Aorta (tissue), 5 donors: ENCODE results near the gene EMP1. TPM values are rescaled to one million over a fixed set of nuclear protein-coding genes. Genes with fewer than 3 reads are reported as not detected.

Source experiments
- ATAC-seq: fragments of 200-7000 bp; cut with Tn5 transposase; one replicate; pipeline ENCODE4 v1.9.1; 2022; ENCODE audit warnings: moderate library complexity; ENCODE audit not compliant: low FRiP score
- DNase-seq, 2 donors: peaks; one replicate each; pipeline ENCODE4 v3.0.0-alpha.2; 2020
- H3K27ac ChIP-seq, 2 donors: one replicate each; pipeline ENCODE4 v1.5.1; 2013; ENCODE audit warnings: low read length in 2 of 2, mild to moderate bottlenecking in 2 of 2, moderate library complexity in 2 of 2, control low read depth in 1 of 2, inconsistent platforms in 1 of 2, low read depth in 1 of 2
- H3K27me3 ChIP-seq, 2 donors: one replicate each; pipeline ENCODE4 v1.6.1; 2013; ENCODE audit warnings: control low read depth in 1 of 2, low read length in 1 of 2, mild to moderate bottlenecking in 1 of 2, moderate library complexity in 1 of 2; ENCODE audit not compliant: insufficient read depth in 2 of 2, control insufficient read depth in 1 of 2
- H3K36me3 ChIP-seq, 2 donors: one replicate each; pipeline ENCODE4 v1.6.1; 2013; ENCODE audit warnings: control low read depth in 1 of 2, low read length in 1 of 2, mild to moderate bottlenecking in 1 of 2; ENCODE audit not compliant: insufficient read depth in 2 of 2, control insufficient read depth in 1 of 2
- H3K4me1 ChIP-seq, 2 donors: one replicate each; pipeline ENCODE4 v1.6.1; 2013; ENCODE audit warnings: low read length in 2 of 2, control low read depth in 1 of 2, mild to moderate bottlenecking in 1 of 2, moderate library complexity in 1 of 2; ENCODE audit not compliant: insufficient read depth in 2 of 2, control insufficient read depth in 1 of 2
- H3K4me3 ChIP-seq, 2 donors: one replicate each; pipeline ENCODE4 v1.5.1; 2013; ENCODE audit warnings: low read length in 2 of 2, control low read depth in 1 of 2, mild to moderate bottlenecking in 1 of 2
- H3K9me3 ChIP-seq: one replicate; pipeline ENCODE4 v1.6.1; 2013; ENCODE audit warnings: mild to moderate bottlenecking, low read length; ENCODE audit not compliant: control insufficient read depth
- WGBS, 2 donors: extraction: QIAGEN DNeasy Blood & Tissue Kit; methylation state at CpG; one replicate each; pipeline ENCODE4 v1.1.7; 2013; 5-methylcytosine and 5-hydroxymethylcytosine counted together
- intact Hi-C, 2 donors: fragments of 100-400 bp; cut with DNase I; formaldehyde crosslinking; loops; one replicate each; pipeline versions ENCODE4 v1.14.2 to v1.15.0; 2022
- polyA plus RNA-seq, 2 donors: library from polyadenylated mRNA; stranded (reverse); fragments of 200-250 nt; gene quantifications; one replicate each; pipeline ENCODE4 v1.2.3, GENCODE V29; 2013
- total RNA-seq, 2 donors: library from RNA; stranded (reverse); fragmentation: NEBNext Ultra II Directional; extraction: Animal tissue kit (Norgen Biotek cat#: 25700); gene quantifications; one replicate each; pipeline ENCODE4 v1.2.1, GENCODE V29; 2021
- donor health status: healthy with polysubstance abuse.
- donor health status: Bipolar disorder and iron deficiency.
- donor health status: DM: no; HTN: no; CAD: no.
- donor health status: DM: no; HTN: no; CAD: no.
- donor health status: DM: yes; HTN: yes; CAD: no.

The EMP1 gene
- total and polyA plus RNA-seq, 4 donors, result 32.6 to 594 (median 316) TPM

DNA sequence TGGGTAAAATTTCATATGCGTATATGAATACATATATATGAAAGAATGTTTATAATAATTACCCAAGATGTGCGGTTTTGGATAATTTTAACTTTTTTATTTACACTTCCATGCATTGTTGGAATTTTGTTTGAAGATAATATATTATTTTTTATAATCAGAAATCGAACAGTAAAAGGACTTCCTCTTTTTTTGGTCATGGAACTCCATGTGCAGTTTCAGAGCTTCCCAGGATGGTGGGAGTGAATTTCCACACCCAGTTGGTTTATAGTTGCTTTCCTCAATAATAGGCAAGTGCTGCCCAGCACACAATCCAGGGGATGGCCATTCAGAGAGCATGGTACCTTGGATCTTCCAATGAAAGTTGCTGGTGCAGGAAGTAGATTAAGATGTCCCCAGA, 6.3 kb upstream of the EMP1 start:
- H3K4me3 ChIP-seq, result no peak overlapping the region
- H3K4me1 ChIP-seq, result no peaks in the 10 kb centered on the region
- DNase-seq, result no peak
- no peak for ATAC-seq
- no peak overlapping the region for H3K27ac ChIP-seq
- 57 to 61% methylated on average over 3 of the region's 3 CpGs for WGBS, 2 donors
- no peaks in the 10 kb centered on the region for H3K9me3 ChIP-seq
- no peaks in the 10 kb centered on the region for H3K27me3 ChIP-seq
- intact Hi-C loops, result no loop called here
- no peaks in the 10 kb centered on the region for H3K36me3 ChIP-seq

DNA sequence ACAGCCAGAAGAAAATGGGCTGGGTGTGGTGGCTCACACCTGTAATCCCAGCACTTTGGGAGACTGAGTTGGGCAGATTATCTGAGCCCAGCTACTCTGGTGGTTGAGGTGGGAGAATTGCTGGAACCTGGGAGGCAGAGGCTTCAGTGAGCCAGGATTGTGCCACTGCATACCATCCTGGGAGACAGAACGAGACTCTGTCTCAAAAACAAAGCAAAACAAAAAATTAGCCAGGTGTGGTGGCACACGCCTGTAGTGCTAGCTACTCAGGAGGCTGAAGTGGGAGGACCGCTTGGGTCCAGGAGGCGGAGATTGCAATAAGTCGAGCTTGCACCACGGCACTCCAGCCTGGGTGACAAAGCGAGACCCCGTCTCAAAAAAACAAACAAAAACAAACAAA, 3.8 kb upstream of the EMP1 start:
- Histone ChIP-seq H3K27ac (no peak overlapping the region), H3K4me1 (peaks cover 0 to 3% of the 10 kb centered on the region in 2 donors), H3K36me3 (no peaks in the 10 kb centered on the region), H3K9me3 (no peaks in the 10 kb centered on the region), H3K27me3 (no peaks in the 10 kb centered on the region), H3K4me3 (no peak overlapping the region)
- intact Hi-C loops, result no loop called here
- no peak for DNase-seq
- WGBS, 2 donors, result 80 to 89% methylated on average over 8 of the region's 8 CpGs
- ATAC-seq, result no peak

DNA sequence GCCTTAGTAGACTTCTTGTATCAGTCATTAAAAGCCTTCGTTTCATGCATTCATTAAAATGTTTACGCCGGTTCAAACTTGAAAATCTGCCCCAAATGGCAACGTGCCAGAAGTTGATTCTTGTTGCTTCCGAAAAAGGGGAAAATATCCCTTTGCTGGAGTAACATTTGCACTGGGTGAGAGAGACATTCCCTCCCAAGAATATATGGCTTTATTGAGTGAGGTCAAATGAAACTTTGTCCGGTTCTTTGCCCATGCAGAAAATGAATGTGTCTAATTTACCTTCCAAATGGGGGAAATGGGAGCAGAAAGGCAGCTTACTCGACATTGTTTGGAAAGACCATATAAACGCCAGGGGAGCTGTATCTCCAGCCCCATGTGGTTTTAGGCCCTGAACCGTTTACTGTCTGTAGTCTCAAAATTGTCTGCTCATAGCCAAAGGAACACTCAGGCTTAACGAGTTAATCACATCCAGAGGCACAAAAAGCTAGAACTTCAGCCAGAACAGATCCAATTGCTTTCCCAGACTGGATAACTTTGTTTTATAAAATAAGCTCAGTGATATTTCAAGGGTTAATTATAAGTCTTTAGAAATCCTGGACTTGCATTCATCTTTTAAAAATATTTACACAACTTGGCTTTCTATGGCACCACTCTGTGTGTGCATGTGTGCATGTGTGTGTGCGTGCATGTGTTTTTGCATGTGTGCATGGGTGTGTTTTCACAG, 2.9 kb upstream of the EMP1 start:
- DNase-seq (no peak), ATAC-seq (no peak)
- intact Hi-C loops, result no loop called here
- Histone ChIP-seq H3K36me3 (no peaks in the 10 kb centered on the region), H3K27me3 (no peaks in the 10 kb centered on the region), H3K4me3 (no peak overlapping the region), H3K4me1 (peaks cover 0 to 3% of the 10 kb centered on the region in 2 donors), H3K9me3 (no peaks in the 10 kb centered on the region), H3K27ac (no peak overlapping the region)
- 88 to 89% methylated on average over 11 of the region's 11 CpGs for WGBS, 2 donors

DNA sequence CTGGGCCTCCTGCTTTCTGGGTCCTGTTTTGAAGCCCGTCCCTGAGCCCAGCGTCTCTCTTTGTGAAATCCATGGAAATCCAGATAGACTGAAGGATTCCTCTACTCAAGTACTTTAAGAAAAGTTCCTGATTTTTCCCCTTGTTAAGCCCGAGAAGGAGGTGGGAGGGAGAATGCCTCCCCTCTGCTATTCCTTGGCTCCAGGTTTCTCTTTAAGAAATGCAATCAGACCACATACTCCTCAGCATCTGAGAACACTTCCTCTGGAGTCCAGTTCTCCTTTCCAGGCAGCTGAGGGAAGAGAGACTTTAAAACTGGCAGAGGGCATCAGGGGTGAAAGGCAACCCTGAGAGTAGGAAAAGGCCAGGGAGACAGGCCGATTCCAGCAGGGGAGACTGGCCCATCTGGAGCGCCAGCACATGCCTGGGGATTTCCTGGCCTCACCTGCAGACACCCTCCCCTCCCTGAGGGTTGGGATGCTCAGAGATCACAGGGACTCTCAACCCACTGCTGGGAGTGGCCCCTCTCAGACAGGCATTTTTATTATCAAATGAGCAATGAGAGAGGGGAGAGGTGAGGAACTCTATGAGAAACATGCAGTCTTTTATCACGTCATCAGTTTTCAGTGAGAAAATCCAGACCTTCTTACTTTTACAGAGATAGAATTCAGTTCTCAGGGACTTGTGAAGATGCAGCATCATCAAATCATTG, 2.0 kb upstream of the EMP1 start:
- intact Hi-C loops, result loop anchor here in 1 of 2 donors (5.0 kb wide), 1 partner anchor 97 kb away; no protein-coding TSS in a partner anchor
- DNase-seq, result no peak
- peaks cover 0 to 3% of the 10 kb centered on the region in 2 donors for H3K4me1 ChIP-seq
- no peak for ATAC-seq
- no peaks in the 10 kb centered on the region for H3K9me3 ChIP-seq
- no peak overlapping the region for H3K4me3 ChIP-seq
- WGBS, 2 donors, result 75 to 76% methylated on average over 6 of the region's 6 CpGs
- no peak overlapping the region for H3K27ac ChIP-seq
- H3K27me3 ChIP-seq, result no peaks in the 10 kb centered on the region
- H3K36me3 ChIP-seq, result no peaks in the 10 kb centered on the region

DNA sequence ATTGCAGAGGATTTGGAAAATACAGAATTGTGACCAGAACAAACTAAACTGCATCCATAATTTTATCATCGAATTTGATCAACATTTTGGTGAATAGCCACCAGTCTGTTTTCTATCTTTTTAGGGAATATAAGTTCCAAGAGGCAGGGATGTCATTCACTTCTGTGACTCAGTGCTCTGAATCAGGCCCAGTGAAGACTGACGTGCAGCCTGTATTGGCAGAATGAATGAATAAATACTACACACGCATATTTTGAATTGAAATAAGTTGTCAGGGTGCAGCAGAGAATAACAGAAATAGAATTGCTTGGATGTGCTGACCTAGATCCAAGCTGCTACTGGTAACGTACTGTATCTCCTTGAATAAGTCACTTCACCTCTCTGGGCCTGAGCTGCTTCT, 1.3 kb upstream of the EMP1 start:
- Histone ChIP-seq H3K36me3 (no peaks in the 10 kb centered on the region), H3K9me3 (no peaks in the 10 kb centered on the region), H3K4me1 (peaks cover 0 to 3% of the 10 kb centered on the region in 2 donors), H3K27me3 (no peaks in the 10 kb centered on the region), H3K4me3 (no peak overlapping the region), H3K27ac (no peak overlapping the region)
- intact Hi-C loops, result loop anchor here in 1 of 2 donors (5.0 kb wide), 1 partner anchor 98 kb away; no protein-coding TSS in a partner anchor
- ATAC-seq, result no peak
- 71 to 78% methylated on average over 4 of the region's 4 CpGs for WGBS, 2 donors
- no peak for DNase-seq

DNA sequence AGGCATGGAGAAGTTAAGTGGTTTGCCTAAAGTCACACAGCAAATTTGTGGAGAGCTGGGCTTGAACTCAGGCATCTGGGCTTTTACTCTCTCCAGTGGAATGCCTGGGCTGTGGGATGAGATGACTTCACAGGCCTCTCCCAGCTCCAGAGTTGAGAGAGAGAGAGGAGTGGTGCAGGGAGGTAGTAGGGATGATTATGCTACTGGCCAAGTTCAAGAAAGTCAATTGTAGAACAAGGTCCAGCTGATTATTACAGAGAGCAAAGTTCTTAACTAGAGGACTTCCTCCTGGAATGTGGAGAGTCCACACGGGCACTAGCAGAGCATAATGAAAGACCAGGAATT, 769 bp upstream of the EMP1 start:
- intact Hi-C loops, result loop anchor here (2.0 to 5.0 kb wide), 2 partner anchors 97 to 98 kb away; no protein-coding TSS in a partner anchor
- WGBS, 2 donors, result 0 to 8% methylated on average over 1 of the region's 1 CpG
- H3K36me3 ChIP-seq, result no peaks in the 10 kb centered on the region
- no peak overlapping the region for H3K4me3 ChIP-seq
- H3K9me3 ChIP-seq, result no peaks in the 10 kb centered on the region
- H3K27ac ChIP-seq, result peak overlapping the region; percentile 10 to 90
- peak; percentile 3 for ATAC-seq
- DNase-seq, result no peak
- no peaks in the 10 kb centered on the region for H3K27me3 ChIP-seq
- H3K4me1 ChIP-seq, result peaks cover 0 to 3% of the 10 kb centered on the region in 2 donors

DNA sequence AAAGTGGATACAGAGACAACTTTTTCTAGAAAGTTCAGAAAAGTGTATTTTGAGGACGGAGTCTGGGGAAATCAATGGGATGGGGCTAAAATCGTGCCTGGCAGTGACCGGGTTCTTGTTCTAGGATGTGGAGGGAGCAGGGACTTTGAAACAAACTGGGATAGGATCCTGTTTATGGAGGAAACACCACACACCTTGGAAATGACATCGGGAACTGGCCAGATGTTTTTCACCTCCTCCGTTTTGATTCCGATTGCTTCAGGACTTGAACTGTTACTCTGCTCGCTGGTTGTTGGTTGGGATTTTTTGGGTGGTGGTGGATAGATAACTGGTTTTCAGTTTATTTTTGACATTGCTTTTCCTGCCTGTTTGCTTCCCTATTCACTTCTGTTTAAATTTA, 506 bp downstream of the EMP1 start:
- no peak for DNase-seq
- peak overlapping the region; percentile 39 to 85 for H3K4me3 ChIP-seq
- ATAC-seq, result no peak
- peak overlapping the region in 1 of 2 donors; percentile 20 for H3K27ac ChIP-seq
- H3K4me1 ChIP-seq, result peaks cover 0 to 3% of the 10 kb centered on the region in 2 donors
- no peaks in the 10 kb centered on the region for H3K9me3 ChIP-seq
- H3K27me3 ChIP-seq, result no peaks in the 10 kb centered on the region
- intact Hi-C loops, result loop anchor here (2.0 to 5.0 kb wide), 2 partner anchors 98 to 100 kb away; no protein-coding TSS in a partner anchor
- 32 to 36% methylated on average over 7 of the region's 7 CpGs for WGBS, 2 donors
- H3K36me3 ChIP-seq, result no peaks in the 10 kb centered on the region

DNA sequence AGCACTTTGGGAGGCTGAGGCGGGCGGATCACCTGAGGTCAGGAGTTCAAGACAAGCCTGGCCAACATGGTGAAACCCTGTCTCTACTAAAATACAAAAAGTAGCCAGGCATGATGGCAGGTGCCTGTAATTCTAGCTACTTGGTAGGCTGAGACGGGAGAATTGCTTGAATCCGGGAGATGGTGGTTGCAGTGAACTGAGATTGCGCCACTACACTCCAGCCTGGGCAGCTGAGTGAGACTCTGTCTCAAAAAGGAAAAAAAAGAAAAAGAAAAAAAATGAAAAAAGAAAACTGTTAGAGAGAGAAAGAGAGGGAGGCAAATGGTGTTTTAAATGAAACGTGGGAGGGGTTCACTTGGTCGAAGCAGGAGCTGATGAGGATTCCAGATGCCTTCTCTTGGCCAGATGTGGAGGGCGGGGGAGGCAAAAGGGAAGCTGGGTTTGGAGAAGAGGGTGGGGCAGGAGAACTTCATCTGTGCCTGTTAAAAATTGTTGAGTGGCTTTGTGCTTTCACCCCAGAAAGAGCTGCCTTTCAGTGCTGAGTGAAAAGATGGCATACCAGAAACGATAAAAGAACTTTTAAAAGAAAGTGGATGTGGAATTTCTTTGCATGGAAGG, 1.1 kb downstream of the EMP1 start:
- DNase-seq, result peak in 1 of 2 donors; percentile 71
- 73 to 77% methylated on average over 9 of the region's 9 CpGs for WGBS, 2 donors
- intact Hi-C loops, result loop anchor here (2.0 to 5.0 kb wide), 2 partner anchors 99 to 100 kb away; no protein-coding TSS in a partner anchor
- Histone ChIP-seq H3K4me1 (peaks cover 0 to 3% of the 10 kb centered on the region in 2 donors), H3K9me3 (no peaks in the 10 kb centered on the region), H3K4me3 (no peak overlapping the region), H3K27me3 (no peaks in the 10 kb centered on the region), H3K27ac (no peak overlapping the region), H3K36me3 (no peaks in the 10 kb centered on the region)
- ATAC-seq, result peak; percentile 51
